Body of pancreas (tissue), 4 donors: ENCODE measurements around the gene ZBTB21. TPM values are rescaled to one million over a fixed set of nuclear protein-coding genes. Genes with fewer than 3 reads are reported as not detected.

ENCODE experiments used
- ATAC-seq: fragments of 150-250 bp; one replicate; pipeline ENCODE4 v1.9.1; 2016
- DNase-seq, 4 donors: peaks; one replicate each; pipeline ENCODE4 v3.0.0-alpha.2; 2019
- H3K27ac ChIP-seq, 4 donors: fragments of 200-600 bp; sonication (generic); 1 replicate in 3 of 4; 2 replicates in 1 of 4; pipeline versions ENCODE4 v1.5.1 to v1.6.1; 2016 to 2019; ENCODE audit warnings: mild to moderate bottlenecking in 1 of 4, mixed read lengths in 1 of 4, moderate library complexity in 1 of 4
- H3K27me3 ChIP-seq, 2 donors: fragments of 200-600 bp; sonication (generic); one replicate each; pipeline ENCODE4 v1.6.0; 2016; ENCODE audit warnings: mild to moderate bottlenecking in 1 of 2
- H3K36me3 ChIP-seq, 2 donors: fragments of 200-600 bp; sonication (generic); replicated peaks in 1 of 2; 2 replicates each; pipeline ENCODE4 v1.5.1; 2016; ENCODE audit warnings: low read depth in 2 of 2; ENCODE audit not compliant: insufficient read depth in 1 of 2
- H3K4me1 ChIP-seq: fragments of 200-600 bp; sonication (generic); one replicate; pipeline ENCODE4 v1.6.0; 2016
- H3K4me3 ChIP-seq, 2 donors: fragments of 200-600 bp; sonication (generic); 1 replicate in 1 of 2; 2 replicates in 1 of 2; pipeline ENCODE4 v1.5.1; 2016 to 2019
- H3K9me3 ChIP-seq, 3 donors: fragments of 200-600 bp; sonication (generic); 1 replicate in 2 of 3; 2 replicates in 1 of 3; pipeline ENCODE4 v1.5.1; 2016
- POLR2A ChIP-seq, 3 donors: fragments of 450-650 bp; IDR thresholded peaks; one replicate each; pipeline ENCODE4 v1.6.1; 2016; ENCODE audit warnings: antibody characterized with exemption in 3 of 3, mild to moderate bottlenecking in 2 of 3
- WGBS, 2 donors: methylation state at CpG; one replicate each; pipeline ENCODE4 v1.1.5; 2017; 5-methylcytosine and 5-hydroxymethylcytosine counted together
- intact Hi-C: fragments of 100-400 bp; cut with DNase I; formaldehyde crosslinking; loops from one replicate; pipeline ENCODE4 v1.15.1; 2023
- total RNA-seq, 2 donors: library from RNA; depleted of rRNA; stranded (reverse); fragments of >200 nt; gene quantifications; one replicate each; pipeline ENCODE4 v1.1.0, GENCODE V29; 2016
- TF ChIP-seq, protein P1 (sequence below), 7 experiments: fragments of 450-650 bp in 4 of 7; fragments of 200-600 bp in 3 of 7; sonication (generic) in 3 of 7; IDR thresholded peaks; one replicate each; pipeline ENCODE4 v1.5.1; 2016 to 2019; ENCODE audit warnings: antibody characterized with exemption in 7 of 7

Gene ZBTB21
- total RNA-seq, 2 donors from 2014 or later: 4.2 to 10.2 TPM

DNA sequence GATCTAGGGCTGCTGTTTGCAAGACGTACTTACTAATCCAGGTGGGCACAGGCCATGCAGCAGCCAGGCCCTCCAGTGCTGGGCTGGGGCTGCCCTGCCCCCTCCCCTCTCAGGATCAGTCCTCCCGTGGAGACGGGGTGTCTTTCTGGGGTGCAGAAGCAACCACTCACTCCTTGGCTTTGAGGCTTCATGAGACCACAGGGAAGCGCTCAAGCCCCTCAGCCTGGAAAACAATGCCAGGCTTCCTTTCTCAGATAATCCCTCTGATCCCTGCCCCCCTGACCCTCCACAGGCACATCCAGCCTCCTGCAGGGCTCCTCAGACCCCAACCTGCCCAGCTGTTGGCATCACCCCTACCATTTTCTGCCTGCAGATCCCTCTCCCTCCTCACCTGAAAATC, 42.5 kb downstream of the ZBTB21 start:
- H3K4me1 ChIP-seq: no peaks in the 10 kb centered on the region
- no peaks in the 10 kb centered on the region for H3K36me3 ChIP-seq
- H3K9me3 ChIP-seq: no peaks in the 10 kb centered on the region
- no peak overlapping the region for H3K4me3 ChIP-seq
- 89 to 90% methylated on average over 2 to 4 of the region's 4 CpGs for WGBS, 2 donors
- no peaks in the 10 kb centered on the region for H3K27me3 ChIP-seq
- ATAC-seq: no peak
- TF ChIP-seq, protein P1, sequence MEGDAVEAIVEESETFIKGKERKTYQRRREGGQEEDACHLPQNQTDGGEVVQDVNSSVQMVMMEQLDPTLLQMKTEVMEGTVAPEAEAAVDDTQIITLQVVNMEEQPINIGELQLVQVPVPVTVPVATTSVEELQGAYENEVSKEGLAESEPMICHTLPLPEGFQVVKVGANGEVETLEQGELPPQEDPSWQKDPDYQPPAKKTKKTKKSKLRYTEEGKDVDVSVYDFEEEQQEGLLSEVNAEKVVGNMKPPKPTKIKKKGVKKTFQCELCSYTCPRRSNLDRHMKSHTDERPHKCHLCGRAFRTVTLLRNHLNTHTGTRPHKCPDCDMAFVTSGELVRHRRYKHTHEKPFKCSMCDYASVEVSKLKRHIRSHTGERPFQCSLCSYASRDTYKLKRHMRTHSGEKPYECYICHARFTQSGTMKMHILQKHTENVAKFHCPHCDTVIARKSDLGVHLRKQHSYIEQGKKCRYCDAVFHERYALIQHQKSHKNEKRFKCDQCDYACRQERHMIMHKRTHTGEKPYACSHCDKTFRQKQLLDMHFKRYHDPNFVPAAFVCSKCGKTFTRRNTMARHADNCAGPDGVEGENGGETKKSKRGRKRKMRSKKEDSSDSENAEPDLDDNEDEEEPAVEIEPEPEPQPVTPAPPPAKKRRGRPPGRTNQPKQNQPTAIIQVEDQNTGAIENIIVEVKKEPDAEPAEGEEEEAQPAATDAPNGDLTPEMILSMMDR (IDR thresholded peaks at IDR 0.05): no peak
- TF ChIP-seq POLR2A (IDR thresholded peaks at IDR 0.05): no peak
- intact Hi-C loops: no loop called here
- H3K27ac ChIP-seq: no peak overlapping the region
- DNase-seq: no peak

DNA sequence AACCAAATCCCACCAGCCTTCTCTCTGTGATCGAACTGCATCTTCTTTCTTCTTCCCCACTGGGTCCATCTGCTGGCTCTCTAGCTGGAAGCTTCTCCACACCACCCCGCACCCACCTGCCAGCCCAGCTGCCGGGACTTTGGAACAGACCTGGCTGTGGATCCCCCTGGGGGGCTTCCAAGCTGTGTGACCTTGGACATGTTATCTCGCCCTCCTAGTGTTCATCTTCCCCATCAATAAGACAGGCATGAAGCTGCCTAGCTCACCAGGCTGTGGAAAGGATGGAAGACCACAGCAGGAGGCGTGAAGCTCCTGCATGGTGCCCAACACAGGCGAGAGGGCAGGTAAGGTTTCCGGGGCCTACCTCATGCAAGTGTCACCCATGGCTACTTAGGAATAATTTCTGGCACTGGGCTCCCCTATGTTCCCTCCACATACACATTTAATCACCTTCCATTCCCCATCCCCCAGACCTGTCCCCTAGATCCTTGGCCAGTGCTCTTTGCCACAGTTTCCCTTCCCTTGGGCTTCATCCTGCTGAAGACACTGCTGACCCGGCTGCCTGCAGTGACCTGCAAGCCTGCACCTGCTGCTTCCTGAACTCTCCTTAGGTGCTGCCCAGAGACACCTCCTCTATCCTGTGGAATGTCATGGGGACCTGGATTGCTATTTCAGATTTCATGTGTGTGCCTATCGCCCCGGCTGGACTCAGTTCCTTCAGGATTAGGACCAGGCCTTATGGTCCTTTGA, 43.1 kb downstream of the ZBTB21 start:
- Histone ChIP-seq H3K27me3 (no peaks in the 10 kb centered on the region), H3K4me1 (no peaks in the 10 kb centered on the region), H3K9me3 (no peaks in the 10 kb centered on the region), H3K36me3 (no peaks in the 10 kb centered on the region), H3K27ac (no peak overlapping the region), H3K4me3 (no peak overlapping the region)
- ATAC-seq: no peak
- no peak for TF ChIP-seq POLR2A (IDR thresholded peaks at IDR 0.05)
- TF ChIP-seq, protein P1 (IDR thresholded peaks at IDR 0.05): no peak
- WGBS, 2 donors: 83 to 85% methylated on average over 7 to 10 of the region's 10 CpGs
- DNase-seq: no peak
- intact Hi-C loops: no loop called here

DNA sequence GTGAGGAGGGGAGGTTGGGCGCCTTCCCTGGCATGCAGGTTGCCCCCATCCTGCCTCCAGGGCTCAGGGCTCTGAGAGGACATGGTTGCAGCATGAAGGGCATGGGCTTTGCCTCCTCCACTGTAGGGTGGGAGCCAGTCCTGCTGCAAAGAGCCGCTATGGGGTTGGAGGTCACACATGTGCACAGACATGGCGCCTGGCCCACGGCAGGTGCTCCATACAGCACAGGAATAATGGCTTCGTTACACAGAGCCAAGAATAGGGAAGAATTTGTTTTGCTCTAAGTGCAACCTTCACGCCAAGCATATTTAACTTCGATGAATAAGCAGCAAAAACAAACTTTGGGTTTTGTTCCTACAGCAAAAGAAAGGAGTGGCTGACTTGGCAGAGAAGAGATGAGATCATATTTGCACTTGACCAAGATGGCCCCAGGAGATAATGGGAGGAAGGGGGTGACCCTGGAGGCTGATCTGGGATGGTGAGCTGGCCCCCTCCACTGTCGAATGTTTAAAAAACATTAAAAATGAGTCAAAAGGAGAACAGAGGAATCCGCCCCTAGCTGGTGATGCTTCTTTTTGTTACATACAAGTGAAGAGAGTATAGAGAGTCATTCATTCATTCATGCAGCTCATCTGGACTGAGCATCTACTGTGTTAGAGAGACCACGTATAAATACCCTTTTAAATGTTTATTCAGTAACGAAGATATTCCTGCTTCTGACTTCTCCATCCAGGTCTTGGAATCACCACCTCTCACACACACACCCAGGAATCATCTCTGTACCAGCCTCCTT, 43.9 kb downstream of the ZBTB21 start:
- Histone ChIP-seq H3K27ac (no peak overlapping the region), H3K4me3 (no peak overlapping the region), H3K27me3 (no peaks in the 10 kb centered on the region), H3K36me3 (no peaks in the 10 kb centered on the region), H3K4me1 (no peaks in the 10 kb centered on the region), H3K9me3 (no peaks in the 10 kb centered on the region)
- DNase-seq: no peak
- TF ChIP-seq, protein P1 (IDR thresholded peaks at IDR 0.05): no peak
- TF ChIP-seq POLR2A (IDR thresholded peaks at IDR 0.05): no peak
- no peak for ATAC-seq
- WGBS, 2 donors: 79 to 80% methylated on average over 11 of the region's 11 CpGs
- intact Hi-C loops: no loop called here

DNA sequence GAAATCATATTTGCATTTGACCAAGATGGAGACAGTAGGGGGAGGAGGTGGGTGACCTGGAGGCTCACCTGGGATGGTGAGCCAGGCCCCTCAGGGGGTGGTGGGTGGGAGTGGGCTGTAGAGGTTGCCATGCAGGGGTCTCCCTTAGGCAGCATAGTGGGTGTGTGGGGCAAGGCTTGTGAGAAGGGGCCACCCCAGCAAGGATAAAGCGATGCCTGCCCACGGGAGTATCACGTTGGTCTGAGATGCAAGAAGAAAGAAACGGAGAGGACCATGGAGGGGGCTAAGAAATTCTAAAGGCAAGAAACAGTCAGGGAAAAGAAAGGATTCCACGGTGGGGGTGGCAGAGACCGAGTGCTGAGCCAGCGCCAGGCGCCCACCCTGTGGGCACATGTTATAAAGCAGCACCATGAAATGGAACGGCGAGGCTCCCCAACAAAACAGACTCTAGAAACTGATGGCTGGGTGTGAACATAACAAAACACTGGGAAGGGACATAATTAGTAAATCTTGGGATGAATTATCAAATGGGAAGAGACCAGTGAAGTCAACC, 44.6 kb downstream of the ZBTB21 start:
- H3K9me3 ChIP-seq: no peaks in the 10 kb centered on the region
- no peak for ATAC-seq
- no peak for DNase-seq
- intact Hi-C loops: no loop called here
- H3K4me3 ChIP-seq: no peak overlapping the region
- H3K27me3 ChIP-seq: no peaks in the 10 kb centered on the region
- WGBS, 2 donors: 80 to 83% methylated on average over 10 of the region's 10 CpGs
- H3K4me1 ChIP-seq: no peaks in the 10 kb centered on the region
- H3K36me3 ChIP-seq: no peaks in the 10 kb centered on the region
- no peak for TF ChIP-seq POLR2A (IDR thresholded peaks at IDR 0.05)
- TF ChIP-seq, protein P1 (IDR thresholded peaks at IDR 0.05): no peak
- no peak overlapping the region for H3K27ac ChIP-seq
